GM12801 (cell line): ENCODE data around the gene GPR78.

Source experiments
- CTCF ChIP-seq: IDR thresholded peaks from one replicate; pipeline ENCODE4 v1.5.1; 2011; ENCODE audit warnings: control low read depth; ENCODE audit not compliant: insufficient read length; ENCODE audit errors: extremely low read depth

GPR78 gene

GRCh38 chr4:8580321-8581093 is at the start of gene GPR78:
TSS of gene GPR78 (plus strand) at chr4:8580392. CDS start at chr4:8580983, 591 bp downstream.
- TF ChIP-seq CTCF = no peak

GRCh38 chr4:8532245-8532781 is 47.9 kb upstream of the GPR78 start:
- no peak for TF ChIP-seq CTCF

GRCh38 chr4:8533274-8533865 is 46.8 kb upstream of the GPR78 start:
- TF ChIP-seq CTCF = no peak

- no peak for TF ChIP-seq CTCF
Measured at GRCh38 chr4:8534129-8534528, 46.1 kb upstream of the GPR78 start.

GRCh38 chr4:8534611-8535010 is 45.6 kb upstream of the GPR78 start:
- TF ChIP-seq CTCF = no peak

GRCh38 chr4:8536467-8536866 is 43.7 kb upstream of the GPR78 start:
- no peak for TF ChIP-seq CTCF

- no peak for TF ChIP-seq CTCF
Measured at GRCh38 chr4:8537041-8537461, 43.1 kb upstream of the GPR78 start.
